Muscle of leg (tissue), 11 donors: ENCODE data around the gene ANXA5. TPM values are rescaled to one million over a fixed set of nuclear protein-coding genes. Genes with fewer than 3 reads are reported as not detected.
A peak's percentile ranks its signal among the peaks of the same experiment; 100 is the strongest.
"Not testable (repeated sequence)": the region's sequence is repeated elsewhere in the genome, so short reads cannot be mapped to it uniquely, and the experiment has no call there.

Source experiments
- DNase-seq: peaks from one replicate; pipeline ENCODE4 v3.0.0; 2013
- H3K27ac ChIP-seq: one replicate; pipeline ENCODE4 v1.5.1; 2013; ENCODE audit warnings: mild to moderate bottlenecking, low read length, control low read depth
- H3K27me3 ChIP-seq: one replicate; pipeline ENCODE4 v1.6.1; 2013; ENCODE audit warnings: low read length; ENCODE audit not compliant: control insufficient read depth, insufficient read depth
- H3K36me3 ChIP-seq: one replicate; pipeline ENCODE4 v1.6.1; 2013; ENCODE audit warnings: low read length; ENCODE audit not compliant: control insufficient read depth, insufficient read depth
- H3K4me1 ChIP-seq: one replicate; pipeline ENCODE4 v1.6.1; 2013; ENCODE audit warnings: low read length; ENCODE audit not compliant: control insufficient read depth, insufficient read depth
- H3K4me3 ChIP-seq: one replicate; pipeline ENCODE4 v1.5.1; 2013; ENCODE audit warnings: low read length, control low read depth
- H3K9me3 ChIP-seq: replicated peaks from 2 replicates; pipeline ENCODE4 v1.6.1; 2013; ENCODE audit warnings: low read depth, low read length; ENCODE audit not compliant: control insufficient read depth
- WGBS: methylation state at CpG from one replicate; pipeline ENCODE4 v1.1.5; 2013; ENCODE audit warnings: missing lambda C conversion rate; ENCODE audit not compliant: insufficient coverage; 5-methylcytosine and 5-hydroxymethylcytosine counted together
- polyA plus RNA-seq, 8 donors: library from polyadenylated mRNA; unstranded; fragments of 120-200 nt; gene quantifications; one replicate each; pipeline versions ENCODE4 v1.2.1 to v1.2.3, GENCODE V29; 2013; ENCODE audit warnings: inconsistent platforms in 1 of 8, low replicate concordance in 1 of 8; ENCODE audit not compliant: insufficient read length in 8 of 8, insufficient read depth in 1 of 8
- total RNA-seq: library from RNA; stranded (reverse); fragments of 120-200 nt; gene quantifications from one replicate; pipeline ENCODE4 v1.2.4, GENCODE V29; 2013

Gene ANXA5
- total and polyA plus RNA-seq, 9 donors: 201 to 498 (median 310) TPM

DNA sequence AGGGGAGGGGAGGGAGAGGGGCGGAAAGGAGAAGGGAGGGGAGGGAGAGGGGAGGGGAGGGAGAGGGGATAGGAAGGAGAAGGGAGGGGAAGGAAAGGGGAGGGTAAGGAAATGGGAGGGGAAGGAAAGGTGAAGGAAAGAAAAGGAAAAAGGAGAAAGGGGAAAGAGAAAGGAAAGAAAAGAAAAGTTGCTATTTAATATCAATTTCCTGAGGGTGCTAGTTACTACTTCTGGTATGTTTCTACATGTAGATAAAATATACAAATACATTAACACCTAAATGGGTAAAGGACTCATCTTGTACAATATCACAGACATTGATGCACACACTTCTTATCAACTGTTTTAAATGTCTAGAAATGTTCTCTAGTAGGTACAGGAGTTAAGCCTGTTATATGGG, 22.6 kb downstream of the ANXA5 start:
- WGBS: no CpG with 5 or more reads among the region's 1 CpG
- no peaks in the 10 kb centered on the region for H3K4me1 ChIP-seq
- H3K9me3 ChIP-seq: no peaks in the 10 kb centered on the region
- H3K27ac ChIP-seq: no peak overlapping the region
- H3K36me3 ChIP-seq: peaks cover 39% of the 10 kb centered on the region
- DNase-seq: no peak
- no peak overlapping the region for H3K4me3 ChIP-seq
- no peaks in the 10 kb centered on the region for H3K27me3 ChIP-seq

DNA sequence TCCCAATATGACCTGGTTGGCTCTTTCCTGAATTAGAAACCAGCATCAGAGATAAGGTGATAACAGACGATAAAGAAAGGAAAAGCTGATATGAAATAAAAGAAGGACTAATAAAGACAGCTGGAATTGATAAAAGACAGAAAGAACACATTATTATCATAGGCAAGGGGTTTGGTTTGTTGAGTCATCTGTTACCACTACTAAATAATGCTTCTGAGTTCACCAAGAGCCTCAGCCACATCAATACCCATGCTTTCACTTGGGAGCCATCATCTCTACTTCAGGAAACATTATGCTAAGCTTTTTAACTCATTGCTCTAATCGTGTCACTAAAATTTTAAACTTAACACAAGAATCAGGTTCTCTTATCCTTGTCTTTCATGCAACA, 27.6 kb downstream of the ANXA5 start:
- no peaks in the 10 kb centered on the region for H3K4me1 ChIP-seq
- no peak for DNase-seq
- H3K27me3 ChIP-seq: no peaks in the 10 kb centered on the region
- 57% methylated on average over 1 of the region's 2 CpGs for WGBS
- H3K36me3 ChIP-seq: peaks cover 36% of the 10 kb centered on the region
- H3K9me3 ChIP-seq: no peaks in the 10 kb centered on the region
- no peak overlapping the region for H3K27ac ChIP-seq
- no peak overlapping the region for H3K4me3 ChIP-seq

DNA sequence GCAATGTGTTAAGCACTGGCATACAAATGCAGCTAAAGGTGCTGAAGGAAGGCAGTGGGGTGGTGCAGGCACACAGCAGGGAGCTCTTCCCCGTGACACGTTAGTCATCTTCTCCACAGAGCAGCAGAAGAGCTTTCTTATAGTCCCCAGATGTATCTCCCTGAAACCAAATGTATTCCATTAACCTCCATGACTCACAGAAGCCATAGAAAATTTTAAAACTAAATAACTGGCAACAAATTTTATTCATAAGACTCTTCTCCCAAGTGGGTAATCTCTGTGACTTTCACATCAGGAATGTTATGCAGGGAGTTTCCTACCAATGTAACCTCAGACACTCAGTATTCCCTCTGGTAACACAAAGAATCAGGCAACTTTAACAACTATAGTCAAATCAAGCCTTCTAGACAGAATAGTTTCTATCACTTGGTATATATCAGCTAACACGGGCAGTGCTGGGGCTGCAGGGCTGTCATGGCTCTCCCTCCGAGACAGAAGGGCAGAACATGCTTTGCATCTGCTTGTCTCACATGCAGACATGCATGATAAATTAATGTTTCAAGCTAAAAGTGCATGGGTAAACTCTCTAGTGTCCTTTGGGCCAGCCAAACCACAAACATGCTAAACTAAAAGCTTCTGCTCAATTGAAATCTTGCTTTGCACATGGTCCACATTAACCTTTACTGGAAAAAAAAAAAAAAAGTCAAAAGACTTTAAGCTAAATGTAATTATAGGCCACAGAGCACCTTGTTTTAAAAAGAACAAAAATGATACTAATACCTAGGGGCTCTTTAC, 28.2 kb downstream of the ANXA5 start:
- no peaks in the 10 kb centered on the region for H3K9me3 ChIP-seq
- no peaks in the 10 kb centered on the region for H3K4me1 ChIP-seq
- no peak overlapping the region for H3K4me3 ChIP-seq
- H3K27ac ChIP-seq: no peak overlapping the region
- H3K27me3 ChIP-seq: no peaks in the 10 kb centered on the region
- 60% methylated on average over 1 of the region's 4 CpGs for WGBS
- H3K36me3 ChIP-seq: peaks cover 36% of the 10 kb centered on the region
- peak; percentile 53 for DNase-seq

DNA sequence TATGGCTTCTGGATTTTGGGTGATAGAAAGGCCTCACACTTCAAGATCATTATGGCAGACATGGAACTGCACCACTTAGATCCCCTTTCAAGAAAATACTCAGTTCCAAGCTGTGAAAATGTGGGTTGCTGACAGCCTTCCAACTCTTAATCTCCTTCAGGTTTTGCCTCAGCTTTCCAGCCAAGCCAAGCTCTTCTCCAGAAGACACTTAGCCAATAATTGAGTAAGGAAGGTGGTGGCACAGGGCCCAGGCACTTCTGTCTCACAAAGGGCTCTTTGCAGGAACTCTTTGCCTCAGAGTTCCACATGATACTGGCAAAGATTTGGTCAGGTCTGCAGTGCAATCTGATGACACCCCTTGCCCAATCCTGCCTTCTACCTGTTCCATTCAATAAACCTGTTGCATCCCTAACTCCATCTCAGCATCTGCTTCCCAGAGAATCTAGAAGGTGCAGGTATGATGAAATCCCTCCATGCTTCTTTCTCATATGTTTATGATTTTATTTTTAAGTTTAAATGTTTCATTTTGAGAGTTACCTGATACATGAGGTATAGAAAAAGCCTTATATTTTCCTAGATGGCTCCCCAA, 30.6 kb downstream of the ANXA5 start:
- H3K27me3 ChIP-seq: no peaks in the 10 kb centered on the region
- H3K27ac ChIP-seq: no peak overlapping the region
- no peaks in the 10 kb centered on the region for H3K4me1 ChIP-seq
- peak; percentile 22 for DNase-seq
- no peaks in the 10 kb centered on the region for H3K9me3 ChIP-seq
- no peak overlapping the region for H3K4me3 ChIP-seq
- H3K36me3 ChIP-seq: peaks cover 24% of the 10 kb centered on the region

DNA sequence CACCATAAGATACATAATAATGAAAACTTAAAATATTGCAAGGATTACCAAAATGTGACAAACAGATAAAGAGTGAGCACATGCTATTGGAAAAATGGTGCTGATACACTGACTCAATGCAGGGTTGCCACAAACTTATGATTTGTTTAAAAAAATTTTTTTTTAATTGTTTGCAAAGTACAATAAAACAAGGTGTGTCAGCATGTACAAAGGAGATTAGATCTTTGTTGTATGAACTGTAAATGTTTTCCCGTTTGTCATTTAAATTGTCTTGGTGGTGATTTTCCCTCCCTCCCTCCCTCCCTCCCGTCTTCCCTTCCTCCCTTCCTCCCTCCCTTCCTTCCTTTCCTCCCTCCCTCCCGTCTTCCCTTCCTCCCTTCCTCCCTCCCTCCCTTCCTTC, 31.4 kb downstream of the ANXA5 start:
- H3K27me3 ChIP-seq: no peaks in the 10 kb centered on the region

DNA sequence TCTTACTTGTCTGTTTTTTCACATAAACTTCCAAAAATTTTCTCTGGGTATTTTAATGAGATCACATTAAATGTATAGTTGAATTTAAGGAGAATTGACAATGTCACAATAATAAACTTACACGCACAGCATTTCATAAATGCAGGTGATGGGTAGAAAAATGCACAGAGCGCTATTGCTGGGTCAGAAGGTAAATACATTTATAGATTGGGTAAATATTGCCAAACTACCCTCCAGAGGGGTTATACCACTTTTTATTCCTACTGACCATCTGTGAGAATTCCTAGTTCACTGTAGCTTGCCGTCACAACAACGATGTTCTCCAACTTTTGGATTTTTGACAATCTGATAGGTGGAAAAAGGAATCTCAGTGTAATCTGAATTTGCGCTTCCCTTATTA, 34.6 kb downstream of the ANXA5 start:
- no CpG with 5 or more reads among the region's 5 CpGs for WGBS
- Histone ChIP-seq H3K4me1 (no peaks in the 10 kb centered on the region), H3K4me3 (no peak overlapping the region), H3K36me3 (peaks cover 10% of the 10 kb centered on the region), H3K27ac (no peak overlapping the region), H3K27me3 (no peaks in the 10 kb centered on the region), H3K9me3 (no peaks in the 10 kb centered on the region)
- DNase-seq: no peak

More for the DNA sequence above, 31.4 kb downstream of the ANXA5 start:
- WGBS: no CpG with 5 or more reads among the region's 3 CpGs
- H3K9me3 ChIP-seq: no peaks in the 10 kb centered on the region
- H3K27ac ChIP-seq: no peak overlapping the region
- H3K4me3 ChIP-seq: no peak overlapping the region
- H3K36me3 ChIP-seq: peaks cover 22% of the 10 kb centered on the region
- H3K4me1 ChIP-seq: no peaks in the 10 kb centered on the region
- no peak for DNase-seq

DNA sequence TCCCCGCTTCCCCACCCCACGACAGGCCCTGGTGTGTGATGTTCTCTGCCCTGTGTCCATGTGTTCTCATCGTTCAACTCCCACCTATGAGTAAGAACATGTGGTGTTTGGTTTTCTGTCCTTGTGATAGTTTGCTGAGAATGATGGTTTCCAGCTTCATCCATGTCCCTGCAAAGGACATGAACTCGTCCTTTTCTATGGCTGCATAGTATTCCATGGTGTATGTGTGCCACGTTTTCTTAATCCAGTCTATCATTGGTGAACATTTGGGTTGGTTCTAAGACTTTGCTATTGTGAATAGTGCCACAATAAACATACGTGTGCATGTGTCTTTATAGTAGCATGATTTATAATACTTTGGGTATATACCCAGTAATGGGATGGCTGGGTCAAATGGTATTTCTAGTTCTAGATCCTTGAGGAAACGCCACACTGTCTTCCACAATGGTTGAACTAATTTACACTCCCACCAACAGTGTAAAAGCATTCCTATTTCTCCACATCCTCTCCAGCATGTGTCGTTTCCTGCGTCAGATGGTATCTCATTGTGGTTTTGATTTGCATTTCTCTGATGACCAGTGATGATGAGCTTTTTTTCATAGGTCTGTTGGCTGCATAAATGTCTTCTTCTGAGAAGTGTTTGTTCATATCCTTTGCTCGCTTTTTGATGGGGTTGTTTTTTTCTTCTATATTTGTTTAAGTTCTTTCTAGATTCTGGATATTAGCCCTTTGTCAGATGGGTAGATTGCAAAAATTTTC, 36.4 kb downstream of the ANXA5 start:
- WGBS: no CpG with 5 or more reads among the region's 10 CpGs
- H3K9me3 ChIP-seq, H3K27me3 ChIP-seq, H3K4me1 ChIP-seq, DNase-seq, H3K4me3 ChIP-seq, H3K36me3 ChIP-seq, H3K27ac ChIP-seq: not testable (repeated sequence)

DNA sequence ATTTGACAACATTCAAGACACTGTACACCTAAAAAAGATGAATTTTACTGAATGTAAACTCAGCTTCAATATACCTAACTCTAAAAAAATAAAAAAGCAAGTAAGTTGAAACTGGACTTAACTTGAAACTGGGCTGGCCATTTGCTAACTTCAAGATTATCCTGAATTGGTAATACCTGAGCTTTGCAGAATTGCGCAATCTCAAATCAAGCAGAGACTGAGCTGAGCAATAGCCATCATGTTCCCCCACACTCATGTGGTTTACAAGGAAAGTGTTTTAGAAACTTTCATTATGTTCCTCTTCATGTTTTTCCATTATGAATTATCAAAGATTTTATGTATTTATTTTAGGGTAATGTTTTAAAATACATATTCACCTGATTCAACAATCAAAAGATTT, 38.7 kb downstream of the ANXA5 start:
- no peak for DNase-seq
- Histone ChIP-seq H3K4me3 (no peak overlapping the region), H3K27ac (no peak overlapping the region), H3K4me1 (no peaks in the 10 kb centered on the region), H3K9me3 (no peaks in the 10 kb centered on the region), H3K27me3 (no peaks in the 10 kb centered on the region), H3K36me3 (peaks cover 5% of the 10 kb centered on the region)
- WGBS: no CpG with 5 or more reads among the region's 1 CpG

DNA sequence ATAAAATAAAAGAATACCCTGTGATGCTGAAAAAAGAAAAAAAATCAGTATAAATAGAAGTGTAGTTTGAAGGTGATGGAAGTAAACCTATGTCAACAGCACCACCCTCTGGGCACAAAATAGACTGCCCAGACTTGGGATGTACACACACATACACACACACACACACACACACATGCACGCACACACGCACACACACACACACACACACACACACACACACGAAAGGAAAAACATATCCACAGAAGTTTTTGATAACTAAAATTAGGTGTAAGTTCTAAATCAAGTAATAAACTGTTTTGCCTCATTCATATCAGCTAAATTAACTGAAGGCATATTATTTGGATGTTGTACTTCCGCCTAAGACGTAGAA, 40.5 kb downstream of the ANXA5 start:
- WGBS: no CpG with 5 or more reads among the region's 5 CpGs
- Histone ChIP-seq H3K9me3 (no peaks in the 10 kb centered on the region), H3K27me3 (no peaks in the 10 kb centered on the region), H3K4me3 (no peak overlapping the region), H3K27ac (no peak overlapping the region), H3K36me3 (no peaks in the 10 kb centered on the region), H3K4me1 (no peaks in the 10 kb centered on the region)
- peak; percentile 81 for DNase-seq
